22Rv1 (cell line): ENCODE measurements around the gene JUN.

Source experiments
- CTCF ChIP-seq: fragments of 450-650 bp; IDR thresholded peaks from 2 replicates; pipeline ENCODE4 v1.5.1; 2017; ENCODE audit warnings: mild to moderate bottlenecking
- ZFX ChIP-seq: fragments of 450-650 bp; IDR thresholded peaks from 2 replicates; pipeline ENCODE4 v1.6.1; 2017; ENCODE audit warnings: antibody characterized with exemption, borderline replicate concordance

DNA sequence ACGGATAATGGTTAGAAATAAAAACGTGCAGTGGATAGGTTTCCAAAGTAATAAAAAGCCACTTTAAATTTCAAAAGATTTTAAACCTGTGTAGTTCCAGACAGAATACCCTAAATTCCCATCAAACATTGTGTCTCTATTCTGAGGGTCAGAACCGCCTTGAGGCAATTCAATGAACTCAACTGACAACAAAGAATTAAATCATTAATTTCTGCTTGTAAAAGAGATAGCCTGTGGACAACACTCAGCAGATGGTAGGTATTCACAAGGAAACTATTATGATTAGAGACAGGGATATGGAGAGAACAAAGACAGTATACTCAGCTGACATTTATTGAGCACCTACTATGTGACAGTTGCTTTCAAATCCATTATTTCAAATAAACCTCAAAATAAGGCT lies 35.1 kb upstream of the JUN start:
- no peak for TF ChIP-seq CTCF
- TF ChIP-seq ZFX = no peak
